Neuronal stem cell (in vitro differentiated cells): Measurements from ENCODE around the gene LTBP2.

Experiments
- DNase-seq: peaks from one replicate; pipeline ENCODE4 v3.0.0-alpha.2; 2013; ENCODE audit warnings: low spot score
- H2AFZ ChIP-seq: one replicate; pipeline ENCODE4 v1.6.1; 2013; ENCODE audit warnings: mild to moderate bottlenecking, low read length, inconsistent platforms
- H2AK5ac ChIP-seq: 2 replicates; pipeline ENCODE4 v1.6.1; 2013; ENCODE audit warnings: low read depth, mild to moderate bottlenecking, inconsistent platforms, low read length, moderate library complexity, mixed read lengths
- H2BK120ac ChIP-seq: 2 replicates; pipeline ENCODE4 v1.6.1; 2013; ENCODE audit warnings: low read depth, mild to moderate bottlenecking, inconsistent platforms, low read length, moderate library complexity, mixed read lengths
- H2BK12ac ChIP-seq: one replicate; pipeline ENCODE4 v1.6.1; 2013; ENCODE audit warnings: low read length, inconsistent platforms
- H2BK15ac ChIP-seq: 2 replicates; pipeline ENCODE4 v1.6.1; 2013; ENCODE audit warnings: mild to moderate bottlenecking, low read length, inconsistent platforms, mixed read lengths
- H2BK5ac ChIP-seq: one replicate; pipeline ENCODE4 v1.6.1; 2013; ENCODE audit warnings: inconsistent platforms, mild to moderate bottlenecking, low read length, moderate library complexity
- H3K14ac ChIP-seq: one replicate; pipeline ENCODE4 v1.6.1; 2013; ENCODE audit warnings: low read length, inconsistent platforms
- H3K18ac ChIP-seq: 2 replicates; pipeline ENCODE4 v1.6.1; 2013; ENCODE audit warnings: low read length, inconsistent platforms
- H3K23ac ChIP-seq: 2 replicates; pipeline ENCODE4 v1.6.1; 2013; ENCODE audit warnings: low read depth, mild to moderate bottlenecking, mixed read lengths, low read length, inconsistent platforms; ENCODE audit not compliant: poor library complexity
- H3K27ac ChIP-seq: replicated peaks from 3 replicates; pipeline ENCODE4 v1.5.1; 2013; ENCODE audit warnings: low read length, inconsistent platforms
- H3K27me3 ChIP-seq, 3 experiments: 2 replicates each; pipeline ENCODE4 v1.6.1; 2013; ENCODE audit warnings: low read length in 3 of 3, mild to moderate bottlenecking in 2 of 3, inconsistent platforms in 1 of 3, low read depth in 1 of 3, mixed read lengths in 1 of 3, moderate library complexity in 1 of 3; ENCODE audit not compliant: control insufficient read depth in 3 of 3, insufficient read depth in 3 of 3
- H3K36me3 ChIP-seq, 2 donors: replicated peaks in 1 of 2; 2 replicates each; pipeline ENCODE4 v1.6.1; 2013; ENCODE audit warnings: low read length in 2 of 2; ENCODE audit not compliant: control insufficient read depth in 2 of 2, insufficient read depth in 2 of 2
- H3K4ac ChIP-seq: 2 replicates; pipeline ENCODE4 v1.6.1; 2013; ENCODE audit warnings: inconsistent platforms, mild to moderate bottlenecking, low read length, moderate library complexity
- H3K4me1 ChIP-seq, 2 donors: 1 replicate in 1 of 2; 2 replicates in 1 of 2; pipeline ENCODE4 v1.6.1; 2013; ENCODE audit warnings: low read length in 2 of 2, low read depth in 1 of 2; ENCODE audit not compliant: control insufficient read depth in 2 of 2, insufficient read depth in 1 of 2
- H3K4me2 ChIP-seq: one replicate; pipeline ENCODE4 v1.6.1; 2013; ENCODE audit warnings: mild to moderate bottlenecking, low read length, inconsistent platforms; ENCODE audit not compliant: insufficient read depth, poor library complexity, severe bottlenecking
- H3K4me3 ChIP-seq, 2 donors: 2 replicates each; pipeline ENCODE4 v1.5.1; 2013; ENCODE audit warnings: low read length in 2 of 2, mild to moderate bottlenecking in 2 of 2, inconsistent platforms in 1 of 2, moderate library complexity in 1 of 2
- H3K79me1 ChIP-seq: one replicate; pipeline ENCODE4 v1.6.1; 2013; ENCODE audit warnings: low read depth, mild to moderate bottlenecking, inconsistent platforms, low read length, moderate library complexity
- H3K9ac ChIP-seq: one replicate; pipeline ENCODE4 v1.6.1; 2013; ENCODE audit warnings: mild to moderate bottlenecking, low read depth, low read length, inconsistent platforms; ENCODE audit not compliant: poor library complexity
- H3K9me3 ChIP-seq, 2 donors: replicated peaks in 1 of 2; 2 replicates each; pipeline versions ENCODE3 to v1.6.1; 2013; ENCODE audit warnings: low read length in 2 of 2, mild to moderate bottlenecking in 2 of 2, inconsistent platforms in 1 of 2, low read depth in 1 of 2, mixed read lengths in 1 of 2, moderate library complexity in 1 of 2; ENCODE audit not compliant: control insufficient read depth in 2 of 2, insufficient read depth in 1 of 2
- H4K8ac ChIP-seq: one replicate; pipeline ENCODE4 v1.6.1; 2013; ENCODE audit warnings: low read depth, mild to moderate bottlenecking, inconsistent platforms, low read length, moderate library complexity
- H4K91ac ChIP-seq: one replicate; pipeline ENCODE4 v1.6.1; 2013; ENCODE audit warnings: low read length, low read depth, mild to moderate bottlenecking, inconsistent platforms; ENCODE audit not compliant: poor library complexity
- WGBS, 2 donors: extraction: QIAGEN DNeasy Blood & Tissue Kit; methylation state at CpG; one replicate each; pipeline ENCODE4 v1.1.7; 2013; ENCODE audit warnings: missing lambda C conversion rate in 2 of 2, mixed read lengths in 1 of 2; ENCODE audit not compliant: insufficient read length in 2 of 2, insufficient replicate concordance in 1 of 2; ENCODE audit errors: extremely low coverage in 2 of 2; 5-methylcytosine and 5-hydroxymethylcytosine counted together

LTBP2 gene

GRCh38 chr14:74463697-74464096 is 148.3 kb downstream of the LTBP2 start:
- Histone ChIP-seq H4K91ac (no peak overlapping the region), H3K4me2 (no peak overlapping the region), H3K4me3 (no peak overlapping the region), H3K18ac (no peak overlapping the region), H3K36me3 (no peaks in the 10 kb centered on the region), H3K4me1 (peaks cover 0 to 6% of the 10 kb centered on the region in 2 donors), H2AFZ (no peak overlapping the region), H3K4ac (no peak overlapping the region), H3K79me1 (no peaks in the 10 kb centered on the region), H2BK15ac (no peak overlapping the region), H3K27ac (no peak overlapping the region), H4K8ac (no peak overlapping the region), H3K27me3 (peaks cover 0 to 13% (median 0%) of the 10 kb centered on the region in 3 experiments), H3K9me3 (no peaks in the 10 kb centered on the region), H2AK5ac (no peak overlapping the region), H2BK5ac (no peak overlapping the region), H3K9ac (no peak overlapping the region), H2BK12ac (no peak overlapping the region), H3K23ac (no peak overlapping the region), H3K14ac (no peak overlapping the region), H2BK120ac (no peak overlapping the region)
- no CpG with 5 or more reads among the region's 5 CpGs for WGBS, 2 donors
- DNase-seq = no peak

GRCh38 chr14:74462993-74463392 is 149.0 kb downstream of the LTBP2 start:
- Histone ChIP-seq H2BK15ac (no peak overlapping the region), H2BK12ac (no peak overlapping the region), H3K23ac (no peak overlapping the region), H2BK120ac (no peak overlapping the region), H4K91ac (no peak overlapping the region), H2AK5ac (no peak overlapping the region), H3K27me3 (peaks cover 0 to 13% (median 0%) of the 10 kb centered on the region in 3 experiments), H3K18ac (no peak overlapping the region), H3K4me1 (peaks cover 0 to 7% of the 10 kb centered on the region in 2 donors), H3K4me2 (no peak overlapping the region), H3K14ac (no peak overlapping the region), H3K36me3 (no peaks in the 10 kb centered on the region), H3K9ac (no peak overlapping the region), H3K27ac (no peak overlapping the region), H2BK5ac (no peak overlapping the region), H3K4me3 (no peak overlapping the region), H3K4ac (no peak overlapping the region), H3K79me1 (no peaks in the 10 kb centered on the region), H4K8ac (no peak overlapping the region), H3K9me3 (no peaks in the 10 kb centered on the region), H2AFZ (no peak overlapping the region)
- DNase-seq = no peak
- WGBS, 2 donors = no CpG with 5 or more reads among the region's 3 CpGs

- no peak overlapping the region for H2BK120ac ChIP-seq
- H3K79me1 ChIP-seq = no peaks in the 10 kb centered on the region
- H3K9ac ChIP-seq = no peak overlapping the region
- peaks cover 0 to 26% (median 0%) of the 10 kb centered on the region in 3 experiments for H3K27me3 ChIP-seq
- no peak overlapping the region for H3K14ac ChIP-seq
- H3K27ac ChIP-seq = no peak overlapping the region
- no peak overlapping the region for H2BK15ac ChIP-seq
- H2BK5ac ChIP-seq = no peak overlapping the region
- peak overlapping the region; percentile 20 for H3K18ac ChIP-seq
- H3K4me1 ChIP-seq = peaks cover 0 to 16% of the 10 kb centered on the region in 2 donors
- H3K4me2 ChIP-seq = no peak overlapping the region
- no peak overlapping the region for H3K23ac ChIP-seq
- no peak overlapping the region for H4K91ac ChIP-seq
- H3K9me3 ChIP-seq = peaks cover 0 to 2% of the 10 kb centered on the region in 2 donors
- H3K36me3 ChIP-seq = no peaks in the 10 kb centered on the region
- H3K4me3 ChIP-seq = no peak overlapping the region
- H2BK12ac ChIP-seq = no peak overlapping the region
- H2AFZ ChIP-seq = peak overlapping the region; percentile 58
- H4K8ac ChIP-seq = no peak overlapping the region
- H2AK5ac ChIP-seq = no peak overlapping the region
- H3K4ac ChIP-seq = no peak overlapping the region
- no peak for DNase-seq
- WGBS, 2 donors = no CpG with 5 or more reads among the region's 6 CpGs
Measured at GRCh38 chr14:74459976-74460375, 152.1 kb downstream of the LTBP2 start.

- Histone ChIP-seq H3K14ac (no peak overlapping the region), H3K27ac (no peak overlapping the region), H2BK12ac (no peak overlapping the region), H4K91ac (no peak overlapping the region), H3K18ac (peak overlapping the region; percentile 20), H2BK15ac (no peak overlapping the region), H2AK5ac (peak overlapping the region; percentile 86), H3K9ac (no peak overlapping the region), H3K4me1 (peaks cover 0 to 16% of the 10 kb centered on the region in 2 donors), H3K27me3 (peaks cover 0 to 26% (median 0%) of the 10 kb centered on the region in 3 experiments), H2BK5ac (no peak overlapping the region), H3K4ac (no peak overlapping the region), H3K4me2 (no peak overlapping the region), H3K9me3 (peaks cover 0 to 4% of the 10 kb centered on the region in 2 donors), H3K23ac (no peak overlapping the region), H2AFZ (peak overlapping the region; percentile 58), H2BK120ac (no peak overlapping the region), H3K79me1 (no peaks in the 10 kb centered on the region), H3K36me3 (no peaks in the 10 kb centered on the region), H3K4me3 (no peak overlapping the region), H4K8ac (no peak overlapping the region)
- WGBS, 2 donors = no CpG with 5 or more reads among the region's 10 CpGs
- DNase-seq = peak; percentile 24
Measured at GRCh38 chr14:74459289-74459946, 152.6 kb downstream of the LTBP2 start.
